RKO (cell line): ENCODE measurements around the gene LRRC7.

Experiments used
- DNase-seq: peaks from one replicate; pipeline ENCODE4 v3.0.0-alpha.2; 2016; ENCODE audit warnings: low spot score

LRRC7 gene

DNA sequence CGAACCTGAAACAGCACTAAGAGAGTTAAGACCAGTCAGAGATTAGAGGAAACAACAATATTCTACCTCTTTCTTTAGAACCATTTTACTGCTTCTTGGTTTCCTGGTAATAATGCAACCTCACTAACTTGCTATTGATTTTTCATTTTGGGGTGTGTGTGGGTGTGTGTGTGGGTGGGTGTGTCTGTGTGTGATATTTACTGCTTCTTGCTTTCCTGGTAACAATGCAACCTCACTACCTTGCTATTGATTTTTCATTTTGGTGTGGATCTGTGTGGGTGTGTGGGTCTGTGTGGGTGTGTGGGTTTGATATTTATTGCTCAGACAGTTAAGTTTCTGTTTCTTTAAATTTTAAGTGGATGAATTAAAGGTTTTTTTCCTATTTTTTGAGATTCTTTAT, 208.8 kb downstream of the LRRC7 start:
- DNase-seq = no peak

DNA sequence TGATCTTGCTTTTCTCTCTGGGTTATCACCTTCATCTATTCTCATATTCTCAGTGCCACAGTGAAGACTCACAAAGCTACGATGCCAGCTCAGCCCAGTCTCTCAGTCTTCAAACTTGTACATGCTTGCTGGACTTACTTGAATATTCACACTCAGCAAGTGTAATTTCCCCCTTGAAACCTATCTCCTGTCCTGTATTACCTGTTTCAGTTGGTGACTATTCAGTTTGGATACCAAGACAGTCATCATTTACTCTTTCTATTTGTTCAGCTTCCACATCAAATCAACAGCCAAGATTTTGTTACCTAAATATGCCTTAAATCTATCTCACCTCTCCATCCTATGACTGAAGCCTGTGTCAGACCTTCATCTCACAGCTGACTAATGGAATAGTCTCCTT, 209.7 kb downstream of the LRRC7 start:
- no peak for DNase-seq

- no peak for DNase-seq
Measured at GRCh38 chr1:69777971-69778370, 210.2 kb downstream of the LRRC7 start.

GRCh38 chr1:69787151-69787550, 219.4 kb downstream of the LRRC7 start:
- no peak for DNase-seq

DNA sequence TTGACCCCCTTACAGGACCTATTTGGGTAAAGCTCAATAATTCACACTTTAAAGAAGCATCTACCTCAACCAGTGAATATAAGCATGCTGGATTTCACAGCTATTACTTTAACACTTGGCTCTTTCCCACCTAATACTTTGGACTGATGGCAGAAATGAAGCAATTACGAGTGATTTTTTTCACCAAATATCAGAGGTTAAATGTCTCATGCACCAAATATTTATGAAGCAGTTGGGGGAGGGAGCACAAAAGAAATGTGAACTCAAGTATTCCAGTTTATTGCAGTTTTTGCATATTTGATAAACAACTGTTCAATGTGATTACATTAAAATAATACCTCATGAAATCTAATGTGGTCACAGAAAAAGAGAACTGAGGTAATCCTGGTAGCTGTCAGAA, 223.6 kb downstream of the LRRC7 start:
- DNase-seq = no peak

DNA sequence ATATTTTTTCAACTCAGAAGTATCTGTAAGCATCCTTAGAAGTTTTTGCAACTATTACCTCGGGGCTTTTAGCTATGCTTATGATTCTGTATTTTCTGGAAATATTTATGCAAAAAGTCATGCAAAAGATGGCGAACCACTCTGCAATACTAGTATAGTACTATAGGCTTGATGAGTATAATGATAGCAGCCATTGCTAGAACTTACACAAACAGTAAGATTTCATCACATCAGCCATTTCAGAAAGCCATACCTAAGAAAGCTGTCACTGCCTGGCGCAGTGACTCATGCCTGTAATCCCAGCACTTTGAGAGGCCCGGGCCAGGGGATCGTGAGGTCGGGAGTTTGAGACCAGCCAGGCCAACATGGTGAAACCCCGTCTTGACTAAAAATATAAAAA, 227.1 kb downstream of the LRRC7 start:
- peak; percentile 45 for DNase-seq

DNA sequence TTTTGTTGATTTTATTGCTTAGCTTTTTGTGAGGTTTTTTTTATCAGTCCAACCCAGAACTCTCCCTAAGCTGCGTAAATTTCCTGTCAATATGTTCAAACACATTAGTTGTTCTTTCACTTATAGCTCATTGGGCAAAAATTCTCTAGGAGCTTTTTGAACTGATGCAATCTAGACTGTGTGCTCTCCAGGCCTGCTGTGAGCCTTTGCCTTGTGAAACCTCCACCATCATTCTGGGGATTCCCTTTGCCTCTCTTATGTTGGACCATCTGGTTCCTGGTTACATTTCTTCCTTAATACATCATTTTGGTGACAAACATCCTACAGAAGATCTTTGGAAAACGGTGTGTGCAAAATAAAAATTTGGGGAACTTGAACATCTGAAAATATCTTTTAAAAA, 247.2 kb downstream of the LRRC7 start:
- no peak for DNase-seq

- no peak for DNase-seq
Measured at GRCh38 chr1:69824932-69825331, 257.2 kb downstream of the LRRC7 start.

DNA sequence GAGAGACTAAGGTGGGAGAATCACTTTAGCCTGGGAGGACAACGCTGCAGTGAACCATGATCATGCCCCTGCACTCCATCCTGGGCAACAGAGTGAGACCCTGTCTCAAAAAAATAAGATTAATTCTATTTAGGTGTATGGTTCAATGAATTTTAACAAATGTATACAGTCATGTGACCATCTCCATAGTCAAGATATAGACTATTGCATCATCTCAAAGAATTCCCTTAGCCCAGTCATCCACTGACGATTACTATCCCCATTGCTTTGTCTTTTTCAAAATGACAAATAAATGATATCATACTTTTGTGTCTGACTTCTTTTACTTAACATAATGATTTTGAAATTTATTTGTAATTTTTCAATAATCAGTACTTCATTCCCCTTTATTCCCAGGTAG, 260.0 kb downstream of the LRRC7 start:
- no peak for DNase-seq

GRCh38 chr1:69833536-69833935, 265.8 kb downstream of the LRRC7 start:
- no peak for DNase-seq

DNA sequence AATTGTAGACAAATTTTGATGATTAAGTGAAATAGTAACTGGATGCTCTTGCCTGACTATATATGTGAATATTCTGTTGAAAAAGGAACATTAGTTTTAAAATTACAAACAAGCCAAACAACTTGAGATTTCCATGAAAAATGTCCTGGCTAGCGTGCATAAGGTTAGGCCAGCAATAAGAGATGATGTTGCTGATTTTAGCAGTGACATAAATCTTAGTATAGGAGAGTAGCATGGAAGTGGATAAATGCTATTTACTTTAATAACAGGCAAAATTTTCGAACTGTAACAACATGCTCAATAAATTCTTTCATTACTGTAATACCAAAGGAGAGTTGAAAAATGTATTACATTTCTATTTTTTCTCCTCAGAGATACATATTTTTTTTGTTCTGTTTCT, 266.6 kb downstream of the LRRC7 start:
- DNase-seq = no peak

- DNase-seq = no peak
Measured at GRCh38 chr1:69835955-69836354, 268.2 kb downstream of the LRRC7 start.

GRCh38 chr1:69836971-69837636, 269.4 kb downstream of the LRRC7 start:
- no peak for DNase-seq

DNA sequence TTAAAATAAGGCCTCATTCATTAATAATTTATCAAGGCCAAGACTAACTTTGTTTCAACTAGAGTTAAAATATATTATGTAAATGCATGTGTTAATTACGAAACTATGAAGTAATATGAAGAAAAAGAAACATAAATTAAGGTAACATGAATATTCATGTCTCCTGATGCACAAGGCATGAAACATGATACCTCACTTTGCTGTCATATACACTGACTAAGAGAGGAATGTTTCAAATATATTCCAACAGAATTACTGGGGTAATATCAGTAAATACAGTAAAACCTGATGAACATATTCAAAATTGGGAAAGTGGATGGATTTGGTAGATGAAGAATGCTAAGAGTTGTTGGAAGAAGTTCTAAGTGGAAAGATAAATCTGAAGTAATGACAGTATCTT, 274.6 kb downstream of the LRRC7 start:
- DNase-seq = no peak

- no peak for DNase-seq
Measured at GRCh38 chr1:69845655-69846054, 277.9 kb downstream of the LRRC7 start.

GRCh38 chr1:69846267-69846666, 278.5 kb downstream of the LRRC7 start:
- DNase-seq = no peak

GRCh38 chr1:69847670-69848069, 279.9 kb downstream of the LRRC7 start:
- no peak for DNase-seq

DNA sequence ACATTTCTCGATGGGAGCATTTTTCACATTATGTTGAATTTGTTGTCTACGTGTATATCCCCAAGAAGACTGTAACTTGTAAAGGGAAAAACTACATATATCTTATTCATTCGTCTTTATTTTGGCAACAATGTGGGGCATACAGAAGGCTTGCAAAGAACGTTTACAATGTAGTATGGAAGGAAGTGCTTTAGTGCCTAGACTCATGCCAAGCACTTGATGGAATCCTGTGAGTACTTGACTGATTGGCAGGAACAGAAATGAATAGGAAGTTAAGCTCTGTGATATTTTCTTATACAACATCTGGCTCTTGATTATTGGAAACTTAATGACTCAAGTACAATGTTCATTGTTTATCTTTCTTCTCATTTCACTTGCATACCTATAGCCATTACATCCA, 284.4 kb downstream of the LRRC7 start:
- DNase-seq = no peak

GRCh38 chr1:69852706-69853105, 285.0 kb downstream of the LRRC7 start:
- no peak for DNase-seq

- no peak for DNase-seq
Measured at GRCh38 chr1:69858534-69858933, 290.8 kb downstream of the LRRC7 start.

DNA sequence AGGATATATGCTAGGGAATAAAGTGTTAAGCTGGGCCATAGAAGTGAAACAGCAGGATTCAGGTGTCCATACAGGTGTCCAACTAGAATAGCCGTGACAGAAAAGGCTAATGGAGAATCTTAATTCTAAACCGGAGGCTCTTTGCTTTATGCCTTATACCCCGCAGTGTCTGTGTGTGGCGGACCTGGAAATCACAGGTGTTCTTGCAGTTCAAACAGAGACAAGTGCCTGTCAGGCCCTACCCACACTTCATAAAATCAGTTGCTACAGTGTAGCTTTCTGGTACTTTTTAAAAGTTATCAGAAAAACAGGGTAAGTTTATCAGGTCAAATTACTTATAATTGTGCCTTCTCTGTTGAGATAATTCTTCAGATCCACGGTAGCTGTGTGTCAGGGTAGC, 293.9 kb downstream of the LRRC7 start:
- DNase-seq = no peak

DNA sequence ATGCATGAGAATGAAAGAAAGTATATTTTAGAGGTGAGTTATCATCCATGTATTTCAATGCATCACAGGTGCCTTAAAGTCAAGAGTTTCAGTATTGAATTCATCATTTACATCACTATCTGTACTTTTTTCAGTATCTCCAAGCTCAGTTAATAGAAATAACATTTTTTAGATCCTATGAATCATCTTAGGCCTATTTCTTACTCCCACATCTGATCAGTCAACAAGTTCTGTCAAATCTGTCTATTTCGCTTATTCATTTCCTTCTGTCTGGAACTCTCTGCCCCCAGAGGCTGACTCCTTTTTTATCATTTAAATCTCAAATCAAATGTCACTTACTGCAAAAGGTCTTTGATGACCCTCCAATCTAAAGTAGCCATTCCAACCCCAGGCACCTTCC, 295.2 kb downstream of the LRRC7 start:
- DNase-seq = no peak

- no peak for DNase-seq
Measured at GRCh38 chr1:69863704-69864103, 296.0 kb downstream of the LRRC7 start.

GRCh38 chr1:69871412-69871811, 303.7 kb downstream of the LRRC7 start:
- no peak for DNase-seq

DNA sequence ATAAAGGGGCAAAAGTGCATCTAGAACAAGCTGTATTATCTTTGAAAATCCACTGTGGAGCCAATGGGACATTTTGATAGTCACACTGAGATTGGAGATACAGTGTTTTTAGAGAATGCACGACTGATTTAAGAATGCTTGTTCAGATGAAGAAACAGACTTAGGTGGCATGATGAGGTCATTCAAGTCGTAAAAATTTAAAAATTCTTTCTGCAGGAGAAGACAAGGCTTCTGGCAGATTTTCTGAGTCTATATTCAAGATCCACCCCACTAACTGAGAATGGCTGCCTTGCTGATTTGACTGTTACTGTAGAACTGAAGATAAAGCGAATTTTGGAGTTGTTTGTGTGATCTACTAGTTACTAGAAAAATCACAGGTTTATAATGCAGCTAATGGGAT, 310.6 kb downstream of the LRRC7 start:
- no peak for DNase-seq
